Glomerular visceral epithelial cell (primary cell): Measurements from ENCODE around the gene CNGA2.

ENCODE experiments used
- DNase-seq: peaks from one replicate; pipeline ENCODE4 v3.0.0-alpha.2; 2016; ENCODE audit errors: extremely low spot score

The CNGA2 gene

GRCh38 chrX:151711787-151712186 lies 22.8 kb upstream of the CNGA2 start:
- DNase-seq = no peak

DNA sequence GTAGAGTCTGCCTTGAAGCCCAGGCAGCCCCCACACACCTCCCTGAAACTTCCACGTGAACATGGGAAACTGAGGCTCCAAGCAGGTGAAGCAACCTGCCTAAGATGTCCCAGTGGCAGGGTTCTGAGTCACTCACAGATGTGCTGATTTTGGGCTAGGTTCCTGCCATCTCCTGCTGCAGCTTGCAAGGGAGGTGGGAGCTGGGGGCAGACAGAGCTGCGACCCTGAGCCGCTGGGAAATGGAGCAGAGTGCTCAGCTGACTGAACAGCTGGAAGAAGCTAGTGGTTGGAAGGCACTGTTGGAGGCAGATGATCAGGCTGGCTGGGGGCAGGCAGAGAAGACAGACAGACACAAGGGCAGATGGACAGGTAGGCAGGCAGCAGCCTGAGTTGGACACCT lies 22.3 kb upstream of the CNGA2 start:
- no peak for DNase-seq

- no peak for DNase-seq
These were observed 20.7 kb upstream of the CNGA2 start for GRCh38 chrX:151713849-151714248.

DNA sequence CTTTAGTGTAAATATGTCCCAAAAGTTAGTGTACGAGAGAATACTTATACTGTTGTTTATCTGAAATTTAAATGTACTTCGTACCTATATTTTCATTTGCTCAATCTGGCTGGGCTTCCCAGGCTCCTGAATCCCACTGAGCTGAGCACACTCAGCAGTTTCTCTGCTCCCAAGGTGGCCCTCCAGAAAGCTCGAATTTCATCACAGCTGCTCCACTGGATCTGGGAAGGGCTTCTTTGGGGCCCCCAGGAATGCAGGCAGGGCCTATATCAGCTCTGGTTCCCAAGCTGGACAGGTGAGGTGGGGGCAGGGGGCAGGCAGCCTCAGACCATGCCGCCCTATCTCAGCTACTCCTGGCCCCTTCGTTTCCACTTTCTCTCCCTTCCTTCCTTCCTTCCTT lies 20.2 kb upstream of the CNGA2 start:
- no peak for DNase-seq

DNA sequence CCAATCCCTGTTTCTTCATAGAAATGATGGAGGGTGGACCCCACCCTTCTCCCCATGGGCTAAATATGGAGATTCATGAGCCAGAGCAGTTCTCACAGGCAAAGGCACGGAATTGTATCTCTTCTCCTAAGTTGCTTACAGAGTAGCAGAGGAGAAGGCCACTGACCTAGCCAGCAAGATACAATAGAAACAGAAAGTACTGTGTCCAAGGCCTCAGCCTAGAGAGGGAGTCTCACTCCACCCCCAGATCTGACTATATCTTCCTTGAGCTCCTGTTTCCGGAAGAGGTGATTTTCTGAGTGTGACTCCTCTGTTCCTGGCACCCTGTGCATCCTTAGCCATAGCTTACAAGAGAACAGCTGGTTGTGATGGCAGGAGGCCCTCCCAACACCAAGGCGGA lies 18.8 kb upstream of the CNGA2 start, which contains the start of gene FATE1:
Gene FATE1, plus strand, starts transcription at position 284 of the 400 bp plus-strand sequence. Its CDS starts 85 bp downstream, at position 369.
- DNase-seq = no peak

DNA sequence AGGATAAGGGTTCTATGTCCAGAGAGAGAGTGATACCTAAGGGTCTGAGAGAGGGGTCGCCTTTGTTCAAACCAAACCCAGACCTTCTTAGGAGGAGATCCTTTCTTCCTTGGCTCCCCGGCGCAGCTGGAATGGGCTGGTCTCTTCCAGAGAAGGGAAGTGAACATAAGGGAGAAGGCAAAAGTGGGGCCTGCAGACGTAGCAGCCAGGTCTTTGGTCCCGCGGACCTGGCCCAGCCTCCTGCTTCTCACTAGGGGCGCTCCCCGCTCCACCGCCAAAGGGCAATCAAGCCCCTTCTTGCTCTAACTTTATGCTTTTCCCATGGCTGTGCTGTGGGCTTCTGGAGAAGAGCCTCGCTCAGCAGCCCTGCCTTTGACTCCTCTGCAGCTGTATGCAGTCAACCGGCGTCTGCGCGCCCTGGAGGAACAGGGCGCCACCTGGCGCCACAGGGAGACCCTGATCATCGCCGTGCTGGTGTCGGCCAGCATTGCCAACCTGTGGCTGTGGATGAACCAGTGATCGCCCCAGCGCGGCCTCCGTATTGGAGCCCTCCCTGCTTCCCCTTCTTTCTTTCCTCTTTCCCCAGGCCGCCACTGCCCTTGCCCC lies 12.2 kb upstream of the CNGA2 start:
- no peak for DNase-seq

GRCh38 chrX:151723156-151723760 lies 11.3 kb upstream of the CNGA2 start:
- DNase-seq = no peak

GRCh38 chrX:151724563-151725337 lies 9.8 kb upstream of the CNGA2 start:
- no peak for DNase-seq

DNA sequence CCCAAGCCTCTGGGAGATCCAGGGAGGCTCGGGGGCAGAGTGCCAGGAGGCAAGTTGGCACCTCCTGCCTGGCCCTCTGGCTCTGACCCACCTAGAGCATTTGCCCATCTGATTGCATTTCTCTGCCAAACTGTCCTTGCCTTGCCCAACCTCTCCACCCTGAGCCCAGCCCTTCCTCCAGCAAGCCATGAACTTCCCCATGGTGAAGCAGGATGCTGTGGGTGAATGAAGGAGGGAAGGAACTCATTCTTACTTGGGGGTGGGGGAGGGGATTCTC lies 9.3 kb upstream of the CNGA2 start:
- no peak for DNase-seq

DNA sequence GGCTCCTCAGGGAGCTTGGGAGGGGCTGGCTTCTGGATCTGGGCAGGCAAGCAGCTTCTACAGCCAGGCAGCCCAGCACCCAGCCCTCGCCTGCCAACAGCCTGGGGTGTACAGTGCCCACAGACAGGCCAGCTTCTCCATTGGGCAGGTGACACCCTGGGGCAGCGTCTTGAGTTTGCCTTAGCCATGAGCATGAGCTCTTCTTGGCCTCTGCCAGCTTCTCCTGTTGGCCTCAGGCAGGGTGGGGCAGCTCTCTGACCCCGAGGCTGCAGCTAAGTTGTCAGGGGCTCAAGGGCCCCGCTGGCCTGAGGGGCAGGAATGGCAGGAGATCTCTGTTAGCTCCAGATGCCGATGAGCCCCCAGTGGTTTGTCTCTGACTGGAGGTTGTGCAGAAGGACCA lies 7.8 kb upstream of the CNGA2 start:
- DNase-seq = no peak

GRCh38 chrX:151727346-151727745 lies 7.2 kb upstream of the CNGA2 start:
- DNase-seq = no peak

DNA sequence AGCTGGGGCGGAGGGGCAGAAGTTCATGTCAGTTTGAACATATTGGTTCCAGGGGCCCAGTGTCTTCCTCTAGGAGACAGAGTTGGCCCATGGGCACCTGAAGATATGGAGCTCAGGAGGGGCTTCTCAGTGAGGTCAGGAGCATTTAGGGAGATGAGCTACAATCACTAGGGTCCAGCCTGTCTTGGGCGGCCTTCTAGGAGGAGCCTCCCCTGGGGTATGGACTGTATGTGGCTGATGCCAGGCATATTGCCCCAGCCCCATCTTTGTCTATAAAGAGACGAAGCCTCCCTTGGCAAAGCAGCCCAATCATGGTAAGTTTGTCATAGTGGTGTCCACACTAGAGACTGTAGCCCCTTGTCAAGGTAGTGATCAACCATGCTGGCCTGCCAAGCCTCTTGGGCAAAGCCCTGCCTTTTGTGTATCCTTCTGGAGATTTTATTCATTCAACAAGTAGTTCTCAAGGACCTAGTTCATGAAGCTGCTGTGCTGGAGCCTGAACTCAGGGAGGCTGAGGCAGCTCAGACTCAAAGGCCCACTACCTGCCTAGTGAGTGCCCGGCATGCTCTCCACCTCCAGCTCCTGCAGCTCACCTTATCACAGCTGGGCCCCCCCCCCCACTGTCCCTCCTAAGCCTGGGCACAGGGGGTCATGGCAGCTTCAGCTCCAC lies 5.4 kb upstream of the CNGA2 start:
- DNase-seq = no peak

DNA sequence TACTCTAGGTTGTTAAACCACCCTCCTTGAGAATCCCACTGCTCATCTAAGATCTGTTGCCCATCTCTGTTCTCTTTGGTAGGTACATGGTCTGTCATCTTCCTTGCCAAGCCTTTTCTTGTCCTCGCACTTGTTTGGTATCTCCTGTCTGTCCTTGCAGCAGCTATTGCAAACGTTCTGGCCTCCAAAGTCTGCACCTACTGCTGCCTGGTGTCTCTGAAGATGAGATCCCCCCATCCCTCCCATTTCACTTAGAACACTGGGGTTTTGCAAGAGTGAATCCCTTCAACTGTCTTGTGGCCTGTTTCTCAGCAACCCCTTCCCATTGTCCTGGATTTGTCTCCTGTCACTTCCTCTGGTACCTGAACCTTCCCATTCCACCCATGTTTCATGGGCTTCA lies 673 bp downstream of the CNGA2 start:
- DNase-seq = no peak

DNA sequence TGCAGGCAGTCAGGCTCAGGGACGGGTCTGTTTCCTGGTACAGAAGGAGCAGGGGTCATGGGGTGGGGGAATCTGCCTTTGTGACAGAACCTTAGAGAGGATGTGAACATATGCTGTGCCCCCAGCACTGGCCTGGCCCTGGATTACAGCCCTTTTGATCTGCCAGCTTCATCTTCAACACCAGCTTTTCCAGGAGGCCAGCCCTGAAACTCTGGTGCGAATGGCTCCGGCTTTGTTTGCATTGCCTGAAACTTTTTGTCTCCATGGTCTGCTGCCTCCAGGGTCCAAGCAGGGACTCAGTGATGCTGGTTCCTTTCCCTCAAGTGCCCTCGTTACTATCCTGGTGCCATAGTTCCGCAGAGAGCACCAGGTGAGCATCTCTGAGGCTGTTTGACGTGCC lies 2.1 kb downstream of the CNGA2 start:
- no peak for DNase-seq

DNA sequence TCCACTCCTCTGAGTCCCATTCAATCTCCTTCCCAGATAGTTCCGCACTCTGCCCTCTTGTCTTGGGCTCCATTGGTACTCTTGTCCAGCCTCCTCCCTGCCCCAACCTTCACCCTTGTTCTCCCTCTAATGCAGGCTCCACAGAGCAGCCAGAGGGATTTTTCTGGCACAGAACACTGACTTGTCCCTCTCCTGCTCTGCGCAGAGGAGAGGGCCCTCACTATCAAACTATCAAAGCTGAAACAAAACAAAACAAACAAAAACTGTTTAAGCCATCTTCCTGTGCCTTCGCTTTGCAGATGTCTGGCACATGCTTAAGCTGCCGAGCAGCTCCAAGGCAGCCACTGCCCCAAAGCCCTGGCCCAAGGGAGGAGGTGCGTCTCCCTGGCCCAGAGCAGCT lies 2.9 kb downstream of the CNGA2 start:
- DNase-seq = no peak

- no peak for DNase-seq
These were observed 4.2 kb downstream of the CNGA2 start for GRCh38 chrX:151738751-151739150.

DNA sequence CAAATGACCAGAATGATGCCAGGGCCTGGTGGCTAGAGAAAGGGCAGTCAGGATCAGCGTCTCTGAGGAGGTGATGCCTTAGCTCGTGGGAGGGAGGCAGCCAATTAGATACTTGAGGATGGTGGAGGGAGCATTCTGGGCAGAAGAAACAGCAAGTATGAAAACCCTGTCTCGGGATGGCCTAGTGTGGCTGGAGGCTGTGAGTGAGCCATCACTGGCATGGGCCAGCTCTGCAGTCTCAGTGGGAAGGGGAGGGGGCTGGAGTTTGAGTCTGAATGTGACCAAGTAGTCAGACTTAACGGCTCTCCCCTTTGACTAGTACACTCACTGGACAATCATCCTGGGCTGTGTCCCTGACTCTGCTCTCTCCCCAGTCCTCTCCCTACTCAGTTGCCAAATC lies 7.1 kb downstream of the CNGA2 start:
- DNase-seq = no peak

DNA sequence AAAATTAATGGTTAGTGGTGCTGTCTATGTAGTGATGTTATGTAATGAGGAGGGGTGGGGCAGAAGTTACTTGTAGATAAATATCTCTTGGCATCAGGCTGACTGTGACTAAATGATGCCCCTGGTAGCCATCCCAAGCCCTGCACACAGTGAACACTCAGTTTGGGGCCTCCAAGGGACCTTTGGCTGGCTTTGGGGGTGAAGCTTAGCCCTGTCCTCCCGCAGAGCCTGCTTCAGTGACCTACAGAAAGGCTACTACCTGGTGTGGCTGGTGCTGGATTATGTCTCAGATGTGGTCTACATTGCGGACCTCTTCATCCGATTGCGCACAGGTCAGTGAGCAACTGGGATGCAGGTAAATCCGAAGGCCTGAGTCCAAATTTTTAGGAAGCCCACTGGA lies 7.8 kb downstream of the CNGA2 start:
- no peak for DNase-seq

- no peak for DNase-seq
These were observed 9.3 kb downstream of the CNGA2 start for GRCh38 chrX:151743651-151744470.

GRCh38 chrX:151745651-151746050 lies 11.1 kb downstream of the CNGA2 start:
- no peak for DNase-seq

DNA sequence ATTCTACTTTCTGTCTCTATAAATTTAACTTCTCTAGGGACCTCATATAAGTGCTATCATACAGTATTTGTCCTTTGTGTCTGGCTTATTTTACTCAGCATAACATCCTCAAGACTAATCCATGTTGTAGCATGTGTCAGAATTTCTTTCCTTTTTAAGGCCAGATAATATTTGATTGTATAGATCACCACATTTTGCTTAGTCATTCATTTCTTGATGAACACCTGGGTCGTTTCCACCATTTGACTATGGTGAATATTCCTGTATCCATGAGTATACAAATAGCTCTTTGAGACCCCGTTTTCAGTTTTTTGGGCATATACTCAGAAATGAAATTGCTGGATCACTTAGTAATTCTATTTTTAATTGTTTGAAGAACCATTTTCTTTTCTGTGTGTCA lies 12.0 kb downstream of the CNGA2 start:
- no peak for DNase-seq

DNA sequence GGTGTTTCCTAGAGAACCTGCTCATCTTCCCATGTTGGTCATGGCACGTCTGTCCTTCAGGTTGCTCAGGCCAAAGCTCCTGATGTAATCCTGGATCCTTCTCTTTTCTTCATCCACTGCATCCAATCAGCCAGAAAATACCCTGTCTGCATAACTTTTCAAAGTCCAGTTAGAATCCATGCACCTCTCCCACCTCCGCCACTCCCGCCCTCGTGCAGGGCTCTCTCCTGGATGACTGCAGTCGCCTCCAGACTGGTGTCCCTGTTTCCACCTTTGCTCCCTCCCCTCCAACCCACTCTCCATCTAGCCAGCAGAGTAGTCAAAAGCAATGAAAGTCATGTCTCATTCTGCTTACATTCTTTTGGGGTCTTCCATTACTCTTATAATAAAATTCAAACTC lies 16.0 kb downstream of the CNGA2 start:
- DNase-seq = no peak
